Activated CD4-positive, alpha-beta T cell treated with anti-CD3 and anti-CD28 coated beads, Interleukin-2, Interleukin-6, amounts not matched to agents 100 ng/mL and 50 ng/mL, durations not matched to agents 16 hours and 8 hours (primary cell): Measurements from ENCODE around the gene CPED1.
"Not testable (repeated sequence)": the region's sequence is repeated elsewhere in the genome, so short reads cannot be mapped to it uniquely, and the experiment has no call there.

Experiments used
- DNase-seq: peaks from one replicate; pipeline ENCODE4 v3.0.0-alpha.2; 2020

The CPED1 gene

DNA sequence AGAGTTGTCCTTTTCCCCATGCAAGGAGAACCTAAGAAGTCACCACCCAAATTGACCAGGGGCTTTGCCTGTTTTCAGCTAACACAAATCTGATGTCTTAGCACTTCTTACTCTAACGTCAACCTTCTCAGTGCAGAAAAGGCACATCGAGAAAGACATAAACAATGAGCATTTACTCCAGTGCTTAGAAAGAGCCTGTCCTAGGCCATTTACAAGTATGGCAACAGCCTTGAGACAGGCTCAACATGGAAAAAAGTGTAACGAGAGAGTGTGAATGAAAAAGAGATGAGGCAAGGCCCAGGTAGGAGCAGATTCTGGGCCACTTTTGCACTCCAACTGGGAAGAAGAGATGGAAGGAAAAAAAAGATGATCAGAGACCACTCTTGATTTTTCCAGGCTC, 54.4 kb downstream of the CPED1 start:
- no peak for DNase-seq

DNA sequence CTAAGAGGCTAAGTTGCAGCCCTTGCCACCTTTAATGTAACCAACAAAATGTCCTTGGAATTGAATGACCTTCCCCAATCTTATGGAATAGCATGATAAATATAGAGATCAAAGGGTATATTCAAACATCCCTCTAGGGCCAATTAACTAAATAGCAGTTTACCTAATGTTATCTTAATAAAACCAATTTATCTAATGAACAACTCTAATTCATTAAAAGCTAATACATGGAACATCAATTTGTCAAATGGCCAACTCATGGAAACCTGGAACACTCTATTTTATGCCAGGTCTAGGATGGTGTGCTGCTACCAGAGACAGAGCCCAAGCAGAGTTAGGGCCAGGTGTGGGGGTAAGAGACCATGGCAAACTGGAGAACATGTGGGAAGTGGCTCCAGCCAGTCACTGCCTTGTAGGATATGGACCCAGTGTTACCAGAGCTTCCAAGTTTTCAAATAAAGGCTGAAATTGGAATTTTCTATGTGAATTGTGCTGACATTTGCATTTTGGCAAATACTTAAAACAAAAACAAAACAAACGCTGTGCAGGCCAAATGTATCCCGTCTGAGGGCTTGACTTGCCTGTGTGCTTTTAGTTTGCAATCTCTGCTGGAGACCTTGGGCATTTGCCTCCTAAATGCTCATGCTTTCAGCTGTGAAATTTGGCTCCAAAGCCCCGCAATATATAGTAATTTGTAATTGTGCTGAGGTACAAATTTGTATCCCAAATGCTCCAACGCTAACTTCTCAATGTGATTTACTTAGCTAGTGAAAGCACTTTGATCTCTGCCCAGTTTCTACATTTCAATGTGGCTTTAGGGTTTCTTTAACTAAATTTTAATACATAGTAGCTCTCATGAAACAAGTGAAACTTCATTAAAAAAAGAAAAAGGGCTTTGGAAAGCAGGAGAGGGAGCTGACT, 55.1 kb downstream of the CPED1 start:
- DNase-seq = no peak

DNA sequence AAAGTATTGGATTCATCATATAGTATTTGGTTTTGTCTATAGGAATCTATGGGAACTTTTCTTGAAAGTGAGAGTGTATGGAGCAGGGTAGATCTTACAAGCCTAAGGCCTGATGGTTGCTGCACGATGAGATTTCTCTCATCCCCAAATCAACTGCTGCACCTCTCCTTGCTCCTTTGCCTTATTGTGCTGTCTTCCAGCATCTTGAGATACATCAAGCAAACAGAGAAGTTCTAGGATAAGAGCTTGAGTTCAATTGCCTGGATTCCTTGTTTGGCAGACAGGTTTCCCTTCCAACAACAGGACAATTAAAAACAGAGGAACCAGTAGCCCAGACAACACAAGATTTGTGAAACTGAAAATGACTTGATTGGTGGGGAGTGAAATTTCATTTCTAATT, 56.6 kb downstream of the CPED1 start:
- no peak for DNase-seq

DNA sequence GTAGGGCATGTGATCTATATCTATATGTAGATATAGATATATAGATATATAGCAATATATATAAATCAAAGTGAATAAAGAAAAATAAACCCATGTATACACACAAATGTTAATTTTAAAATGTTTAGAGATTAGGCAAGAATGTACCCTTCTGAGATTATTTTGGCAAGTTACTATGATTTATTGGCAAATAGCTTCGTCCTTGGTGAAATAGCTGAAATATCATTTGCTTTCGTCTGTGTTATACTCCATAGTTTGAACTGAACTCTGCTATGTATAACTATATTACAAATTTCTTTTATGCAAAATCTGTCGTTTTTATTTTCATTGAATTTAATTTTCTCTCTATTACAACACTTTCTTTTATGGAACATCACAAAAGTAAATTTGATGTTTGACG, 57.5 kb downstream of the CPED1 start:
- DNase-seq = no peak

DNA sequence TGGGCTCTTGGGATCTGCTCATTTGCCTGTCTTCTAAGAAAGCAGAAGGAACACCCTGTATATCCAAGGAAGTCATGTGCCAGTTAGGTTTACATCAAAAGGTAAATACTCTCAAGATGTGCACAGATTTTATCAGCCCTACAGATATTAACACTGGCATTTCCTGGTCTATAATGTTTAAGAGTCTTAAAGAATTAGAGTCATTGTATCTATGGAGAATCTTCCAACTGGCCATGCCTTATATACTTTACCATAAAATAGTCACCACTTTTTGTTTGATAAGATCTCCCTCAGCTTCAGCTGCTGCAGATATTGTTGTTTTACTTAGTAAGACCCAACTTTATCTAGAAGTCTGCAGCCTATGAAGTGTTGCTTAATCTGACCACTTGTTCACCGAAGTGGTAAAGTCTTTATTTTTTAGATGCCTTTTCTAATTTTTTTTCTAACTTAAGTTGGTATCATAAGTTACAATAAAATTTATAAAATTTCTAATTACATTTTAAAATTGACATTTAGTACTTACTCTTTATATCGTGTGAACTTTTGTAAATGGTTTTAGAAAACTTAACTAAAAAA, 58.5 kb downstream of the CPED1 start:
- no peak for DNase-seq

DNA sequence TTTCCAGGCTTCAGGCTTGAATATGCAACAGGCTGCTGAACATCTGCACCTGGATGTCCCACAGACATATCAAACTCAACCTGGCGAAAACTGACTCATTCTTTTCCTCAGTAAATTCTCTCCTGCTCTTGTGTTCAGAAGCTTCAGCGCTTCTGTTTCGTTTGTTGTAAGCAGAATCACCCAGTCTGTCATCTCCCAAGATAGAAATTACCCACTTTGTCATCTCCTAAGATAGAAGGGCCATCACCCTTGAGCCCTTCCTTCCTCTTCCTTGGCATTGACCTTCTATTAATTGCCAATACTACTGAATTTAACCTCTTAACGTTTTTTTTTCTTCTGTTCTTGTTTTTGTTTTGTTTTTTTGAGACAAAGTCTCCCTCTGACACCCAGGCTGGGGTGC, 59.7 kb downstream of the CPED1 start:
- no peak for DNase-seq

DNA sequence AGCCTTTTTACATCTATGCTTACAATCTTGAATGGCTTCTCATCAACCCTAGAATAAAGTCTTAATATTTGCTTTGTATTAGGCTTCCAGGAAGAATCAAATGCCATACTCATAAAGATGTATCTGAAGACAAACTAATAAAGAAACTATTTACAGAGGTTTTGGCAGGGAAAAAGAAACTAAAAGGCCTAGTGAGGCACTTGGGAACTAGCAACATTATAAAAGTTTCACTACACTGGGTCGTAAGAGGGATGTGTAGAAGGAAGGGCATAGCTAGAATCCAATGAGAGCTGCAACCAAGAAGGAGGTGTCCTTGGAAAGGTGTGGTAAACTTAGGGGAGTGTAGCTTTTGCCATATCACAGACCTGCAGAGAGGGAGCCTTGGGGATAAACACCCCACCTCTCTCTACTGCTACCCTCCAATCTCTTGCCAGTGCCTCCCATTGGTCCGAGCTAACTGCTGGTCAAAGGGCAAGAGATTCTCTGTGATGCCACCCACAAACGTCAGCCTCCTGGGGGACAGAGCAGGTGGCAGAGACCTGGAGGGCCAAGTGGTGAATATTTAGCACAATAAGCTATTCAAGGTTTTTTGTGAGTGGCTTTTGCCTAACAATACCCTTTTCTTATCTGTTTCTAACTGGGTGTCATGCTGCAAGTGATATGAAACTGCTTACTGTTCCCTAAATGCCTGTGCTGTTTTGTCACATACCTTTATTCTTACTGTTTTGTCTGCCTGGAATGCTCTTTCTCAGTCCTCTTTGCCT, 60.7 kb downstream of the CPED1 start:
- no peak for DNase-seq

DNA sequence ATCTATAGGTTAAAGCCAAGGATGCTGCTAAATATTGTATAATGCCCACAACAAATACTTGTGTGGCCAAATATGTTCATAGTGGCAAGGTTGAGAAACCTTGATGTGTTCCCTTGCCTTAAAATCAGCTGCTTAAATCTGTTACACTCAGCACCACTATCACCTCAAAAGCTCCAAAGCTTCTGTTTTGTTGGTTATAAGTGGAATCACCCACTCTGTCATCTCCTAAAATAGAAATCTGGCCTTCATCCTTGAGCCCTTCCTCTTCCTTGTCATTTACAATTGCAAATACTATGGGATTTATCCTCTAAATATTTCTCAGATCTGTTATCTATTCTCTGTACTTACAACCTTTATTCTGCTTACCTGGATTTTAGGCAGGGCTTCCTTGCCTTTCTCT, 61.4 kb downstream of the CPED1 start:
- no peak for DNase-seq

DNA sequence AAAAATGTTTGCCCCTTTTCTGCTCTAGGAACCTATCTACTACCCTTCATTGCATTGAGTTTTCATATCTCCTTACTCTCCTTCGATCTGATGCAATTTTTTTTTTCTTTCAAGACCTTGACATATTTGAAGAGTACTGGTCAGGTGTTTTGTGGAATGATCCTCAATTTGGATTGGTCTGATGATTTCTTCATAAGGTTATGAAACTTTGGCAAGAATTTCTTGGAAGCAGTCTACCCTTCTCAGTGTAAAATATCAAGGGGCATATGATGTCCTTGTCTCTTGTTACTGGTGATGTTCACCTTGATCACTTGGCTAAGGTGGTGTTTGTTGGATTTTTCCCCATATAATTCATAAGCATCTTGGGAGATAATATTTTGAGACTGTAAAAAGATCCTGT, 64.7 kb downstream of the CPED1 start:
- no peak for DNase-seq

DNA sequence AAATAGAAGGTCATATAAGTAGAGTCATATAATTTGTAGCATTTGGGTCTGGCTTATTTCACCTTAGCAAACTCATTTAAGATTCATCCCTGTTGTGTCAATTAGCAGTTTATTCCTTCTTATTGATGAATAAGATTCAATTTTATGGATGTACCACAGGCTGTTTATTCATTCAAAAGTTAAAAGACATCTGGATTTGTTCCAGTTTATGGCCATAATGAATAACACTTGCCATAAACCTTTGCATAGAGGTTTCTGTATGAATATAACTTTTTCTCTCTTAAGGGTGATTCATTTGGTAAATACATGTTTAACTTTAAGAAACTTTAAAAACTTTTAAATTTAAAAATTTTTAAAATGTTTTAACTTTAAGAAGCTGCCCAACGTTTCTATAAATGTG, 66.4 kb downstream of the CPED1 start:
- no peak for DNase-seq

DNA sequence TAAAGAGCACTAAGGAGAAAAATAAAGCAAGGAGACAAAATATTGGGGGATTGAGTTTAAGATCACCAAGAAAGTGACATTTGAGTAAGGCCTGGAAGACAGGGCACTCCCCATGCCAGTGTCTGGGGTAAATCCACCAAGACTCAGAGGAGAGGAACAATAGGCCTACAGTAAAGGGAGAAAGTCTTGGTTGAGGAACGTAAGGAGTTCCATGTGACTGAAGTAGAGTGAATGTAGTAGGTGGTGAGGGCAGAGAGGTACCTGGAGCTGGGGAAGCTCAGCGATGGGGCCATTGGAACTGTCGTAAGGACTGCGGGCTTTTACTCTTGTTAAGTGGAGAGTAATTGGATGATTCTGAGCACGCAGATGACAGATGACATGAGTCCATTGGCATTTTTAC, 69.4 kb downstream of the CPED1 start:
- no peak for DNase-seq

DNA sequence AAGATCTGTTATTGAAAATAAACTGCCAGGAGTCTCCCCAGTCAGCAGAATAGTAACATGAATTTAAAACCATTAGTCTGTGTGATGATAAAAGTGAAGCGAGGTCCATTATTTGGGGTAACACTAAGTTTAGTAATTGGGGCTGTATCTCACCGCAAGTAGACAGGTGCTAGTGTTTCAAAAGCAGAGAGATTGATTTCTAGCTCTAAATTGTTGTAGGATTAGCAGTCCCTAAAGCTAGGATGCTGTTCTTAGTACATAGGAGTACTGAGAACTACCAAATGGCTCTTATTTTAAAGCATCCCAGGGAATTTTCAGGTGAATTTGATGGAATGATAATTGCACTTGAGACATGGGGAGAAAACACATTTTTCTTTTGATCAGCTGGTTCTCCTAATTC, 70.5 kb downstream of the CPED1 start:
- DNase-seq = no peak

DNA sequence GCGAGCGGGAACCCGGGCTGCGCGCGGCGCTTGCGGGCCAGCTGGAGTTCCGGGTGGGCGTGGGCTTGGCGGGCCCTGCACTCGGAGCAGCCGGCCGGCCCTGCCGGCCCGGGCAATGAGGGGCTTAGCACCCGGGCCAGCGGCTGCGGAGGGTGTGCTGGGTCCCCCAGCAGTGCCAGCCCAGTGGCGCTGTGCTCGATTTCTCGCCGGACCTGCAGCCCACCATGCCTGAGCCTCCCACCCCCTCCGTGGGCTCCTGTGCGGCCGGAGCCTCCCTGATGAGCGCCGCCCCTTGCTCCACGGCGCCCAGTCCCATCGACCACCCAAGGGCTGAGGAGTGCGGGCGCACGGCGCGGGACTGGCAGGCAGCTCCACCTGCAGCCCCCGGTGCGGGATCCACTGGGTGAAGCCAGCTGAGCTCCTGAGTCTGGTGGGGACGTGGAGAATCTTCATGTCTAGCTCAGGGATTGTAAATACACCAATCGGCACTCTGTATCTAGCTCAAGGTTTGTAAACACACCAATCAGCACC, 71.5 kb downstream of the CPED1 start:
- not testable (repeated sequence) for DNase-seq

DNA sequence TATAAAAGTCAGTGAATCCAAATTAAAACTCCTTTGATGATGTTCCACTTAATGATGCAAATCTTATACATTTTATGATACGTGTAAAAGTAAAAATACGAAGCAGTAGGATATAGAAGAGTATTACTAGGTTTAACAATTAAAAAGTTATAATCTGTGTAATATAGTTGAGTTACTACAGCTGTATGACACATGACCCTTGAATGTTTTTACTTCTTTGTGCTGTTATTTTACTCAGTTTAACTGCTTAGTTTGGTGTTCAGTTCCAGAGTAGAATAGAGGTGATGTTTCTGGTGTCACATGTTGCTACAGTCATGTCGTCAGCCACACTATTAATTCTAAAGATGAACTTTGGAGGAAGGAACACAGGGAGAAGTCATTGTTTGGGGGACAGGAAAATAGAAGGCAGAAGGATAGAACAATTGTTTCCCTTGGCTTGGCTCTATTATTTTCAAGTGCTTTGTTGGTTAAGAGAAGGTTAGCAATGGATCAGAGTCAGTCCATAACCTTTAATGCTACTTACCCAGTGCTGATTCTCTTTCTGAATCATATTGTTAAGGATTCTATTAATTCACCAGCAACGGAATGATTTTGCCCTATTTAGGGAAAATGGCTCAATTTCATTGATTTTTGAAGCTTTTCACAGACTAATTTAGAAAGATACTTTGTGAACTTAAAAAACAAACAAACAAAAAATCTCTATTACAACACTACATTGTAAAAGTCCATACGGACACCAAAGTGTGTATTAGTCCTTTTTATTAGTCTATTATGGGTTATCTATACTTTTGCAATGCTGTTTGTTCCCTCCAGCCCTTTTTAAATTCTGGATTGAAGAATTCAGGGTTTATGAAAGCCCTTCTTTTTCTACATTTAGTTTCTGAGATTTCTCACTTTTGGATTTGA, 73.4 kb downstream of the CPED1 start:
- DNase-seq = no peak

DNA sequence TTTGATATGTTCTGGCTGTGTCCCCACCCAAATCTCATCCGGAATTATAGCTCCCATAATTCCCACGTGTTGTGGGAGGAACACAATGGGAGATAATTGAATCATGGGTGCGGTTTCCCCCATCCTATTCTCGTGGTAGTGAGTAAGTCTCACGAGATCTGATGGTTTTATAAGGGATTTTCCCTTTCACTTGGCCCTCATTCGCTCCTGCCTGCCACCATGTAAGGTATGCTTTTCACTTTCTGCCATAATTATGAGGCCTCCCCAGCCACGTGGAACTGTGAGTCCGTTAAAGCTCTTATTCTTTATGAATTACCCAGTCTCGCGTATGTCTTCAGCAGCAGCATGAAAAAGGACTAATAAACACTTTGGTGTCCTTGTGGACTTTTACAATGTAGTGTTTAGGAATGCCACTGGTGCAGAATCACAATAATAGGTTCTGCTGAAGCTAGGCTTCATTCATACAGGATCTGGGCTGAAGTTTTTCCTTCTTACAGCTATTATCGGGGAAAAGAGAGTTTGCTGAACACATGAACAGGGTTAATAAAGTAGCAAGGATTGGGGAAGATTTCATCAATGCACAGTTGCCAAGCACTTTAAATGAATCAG, 74.3 kb downstream of the CPED1 start:
- DNase-seq = no peak

DNA sequence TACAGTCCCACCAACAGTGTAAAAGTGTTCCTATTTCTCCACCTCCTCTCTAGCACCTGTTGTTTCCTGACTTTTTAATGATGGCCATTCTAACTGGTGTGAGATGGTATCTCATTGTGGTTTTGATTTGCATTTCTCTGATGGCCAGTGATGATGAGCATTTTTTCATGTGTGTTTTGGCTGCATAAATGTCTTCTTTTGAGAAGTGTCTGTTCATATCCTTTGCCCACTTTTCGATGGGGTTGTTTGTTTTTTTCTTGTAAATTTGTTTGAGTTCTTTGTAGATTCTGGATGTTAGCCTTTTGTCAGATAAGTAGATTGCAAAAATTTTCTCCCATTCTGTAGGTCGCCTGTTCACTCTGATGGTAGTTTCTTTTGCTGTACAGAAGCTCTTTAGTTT, 79.2 kb downstream of the CPED1 start:
- not testable (repeated sequence) for DNase-seq

DNA sequence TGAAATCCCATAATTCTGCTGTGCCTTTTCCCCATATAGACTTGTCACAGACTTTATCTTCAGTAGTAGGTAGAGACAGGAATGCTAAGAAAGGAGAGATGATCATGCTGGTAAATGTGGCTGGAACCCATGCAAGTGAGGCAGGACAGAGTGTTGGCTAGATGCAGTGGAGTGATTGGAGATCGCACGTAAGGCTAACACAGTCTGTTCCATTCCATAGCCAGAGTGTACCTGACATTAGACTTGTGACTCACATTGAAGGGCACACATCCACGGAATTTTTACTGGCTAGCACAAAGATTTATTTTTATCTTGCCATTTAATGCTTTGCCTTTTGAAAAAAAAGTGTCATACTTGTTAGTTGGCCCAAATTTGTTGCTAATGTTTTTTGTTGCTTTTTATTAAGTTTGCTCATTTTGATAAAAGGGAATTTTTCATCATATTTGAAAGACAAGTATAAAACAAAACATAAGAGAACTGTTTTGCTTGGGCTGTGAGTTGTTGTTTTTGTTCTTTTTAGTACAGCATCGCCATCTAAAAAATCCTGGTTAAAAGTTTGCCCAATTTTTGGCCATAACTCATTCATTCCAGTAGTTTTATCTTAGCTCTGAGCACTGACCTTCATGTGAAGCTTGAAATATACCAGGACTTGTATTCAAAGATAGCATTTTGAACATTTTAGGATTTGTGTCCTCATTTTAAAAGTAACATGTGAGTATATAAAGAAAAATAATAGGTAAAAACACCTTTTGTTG, 81.0 kb downstream of the CPED1 start:
- no peak for DNase-seq

DNA sequence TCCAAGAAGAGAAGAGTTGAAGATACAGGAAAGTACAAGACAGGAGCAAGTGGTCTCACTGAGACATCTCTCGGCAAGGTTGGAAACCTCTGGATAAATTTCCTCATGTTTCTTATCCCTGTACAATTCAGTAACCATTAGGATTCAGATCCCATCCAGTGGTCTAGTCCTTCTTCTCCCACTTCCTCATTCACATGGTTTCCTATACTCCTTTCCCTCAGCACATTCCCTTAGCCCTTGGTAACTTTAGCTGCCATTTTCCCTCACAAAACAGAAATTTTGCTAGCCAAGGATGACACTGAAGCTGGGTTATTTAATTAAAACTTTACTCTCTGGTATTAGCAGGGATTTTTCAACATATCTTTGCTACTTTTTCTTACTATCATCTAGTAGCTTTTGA, 82.6 kb downstream of the CPED1 start:
- no peak for DNase-seq

DNA sequence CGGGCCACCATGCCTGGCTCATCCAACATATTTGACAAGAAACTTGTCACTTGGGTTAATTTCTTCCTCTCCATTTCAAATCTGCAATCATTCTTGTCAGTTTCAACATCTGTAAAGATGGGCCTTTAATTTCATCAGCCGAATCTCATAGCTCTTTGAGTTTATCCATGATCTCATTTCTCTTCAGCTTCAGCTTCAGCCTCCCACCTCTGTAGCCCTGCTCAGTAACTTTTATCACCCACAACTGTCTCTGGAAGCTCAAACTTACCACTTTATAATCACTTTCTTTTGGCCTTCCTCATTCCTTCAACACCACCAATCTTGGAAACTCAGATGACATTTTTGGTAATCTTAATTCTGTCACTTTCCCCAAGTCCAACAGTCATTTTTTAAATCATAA, 83.2 kb downstream of the CPED1 start:
- no peak for DNase-seq

DNA sequence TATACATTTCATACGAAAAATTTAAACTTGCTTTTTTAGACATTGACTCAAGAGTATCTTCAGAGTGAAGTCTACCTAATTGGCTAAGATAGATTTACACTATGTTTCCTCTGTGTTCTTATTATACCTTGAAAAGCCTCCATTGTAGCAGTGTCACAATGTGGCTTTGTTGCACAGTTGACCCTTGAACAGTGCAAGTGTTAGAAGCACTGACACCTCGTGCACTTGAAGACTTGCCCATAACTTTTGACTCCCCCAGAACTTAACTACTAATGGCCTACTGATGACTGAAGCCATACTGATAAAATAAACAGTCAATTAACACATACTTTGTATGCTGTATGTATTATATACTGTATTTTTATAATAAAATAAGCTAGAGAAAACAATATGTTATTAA, 84.3 kb downstream of the CPED1 start:
- no peak for DNase-seq

DNA sequence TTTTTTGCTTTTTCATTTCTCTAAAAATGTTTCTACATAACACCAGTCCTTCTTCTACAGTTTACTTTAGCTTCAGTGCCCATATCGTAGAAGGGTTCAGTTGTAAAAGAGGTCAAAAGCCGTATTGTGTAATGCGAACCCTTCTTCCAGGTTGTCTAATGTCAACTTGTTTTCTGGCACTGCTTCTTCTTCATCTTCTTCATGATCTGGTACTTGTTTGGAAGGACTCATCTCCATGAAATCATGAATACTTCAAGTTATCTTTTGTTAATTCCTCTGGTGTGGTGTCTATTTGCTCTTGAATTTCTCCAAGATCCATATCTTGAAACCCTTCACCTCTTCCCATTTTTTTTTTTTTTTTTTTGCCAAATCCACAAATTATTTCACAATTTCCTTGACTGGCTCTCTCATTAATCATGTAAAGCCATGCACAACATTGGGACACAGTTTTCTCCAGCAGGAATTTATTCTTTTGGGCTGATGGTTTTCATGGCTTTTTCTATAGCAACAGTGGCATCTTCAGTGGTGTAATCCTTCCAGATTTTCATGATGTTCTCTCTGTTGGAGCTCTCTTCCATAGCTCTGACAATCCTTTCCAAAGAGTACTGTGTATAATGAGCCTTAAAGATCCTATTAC, 85.1 kb downstream of the CPED1 start:
- DNase-seq = no peak
